Chondrocyte (in vitro differentiated cells): ENCODE measurements around the gene MAML1. TPM values are rescaled to one million over a fixed set of nuclear protein-coding genes. Genes with fewer than 3 reads are reported as not detected.

Experiments used
- DNase-seq: peaks from one replicate; pipeline ENCODE4 v3.0.0; 2021; ENCODE audit warnings: mixed read lengths, low spot score
- H3K27ac Mint-ChIP-seq: one replicate; pipeline ENCODE4 v1.8.0; 2021; ENCODE audit warnings: mild to moderate bottlenecking, moderate library complexity, mixed read lengths; ENCODE audit not compliant: unreplicated experiment
- H3K27me3 Mint-ChIP-seq: 2 replicates; pipeline ENCODE4 v1.8.0; 2021; ENCODE audit warnings: low read depth, mixed read lengths
- H3K36me3 Mint-ChIP-seq: 2 replicates; pipeline ENCODE4 v1.8.0; 2021; ENCODE audit warnings: low read depth, mixed read lengths
- H3K4me1 Mint-ChIP-seq: 2 replicates; pipeline ENCODE4 v1.8.0; 2021; ENCODE audit warnings: low read depth, mild to moderate bottlenecking, mixed read lengths
- H3K4me3 Mint-ChIP-seq: one replicate; pipeline ENCODE4 v1.8.0; 2021; ENCODE audit warnings: mild to moderate bottlenecking, moderate library complexity, mixed read lengths; ENCODE audit not compliant: unreplicated experiment
- H3K9me3 Mint-ChIP-seq: 2 replicates; pipeline ENCODE4 v1.8.0; 2021; ENCODE audit warnings: low read depth, mixed read lengths
- total RNA-seq: library from RNA; stranded (reverse); gene quantifications from 3 replicates; pipeline ENCODE4 v1.2.1, GENCODE V29; 2021
- TF ChIP-seq, protein P1 (sequence below): fragments of 200-600 bp; sonication (generic); IDR thresholded peaks from 2 replicates; pipeline ENCODE4 v1.5.0; 2021; ENCODE audit warnings: antibody characterized with exemption, mild to moderate bottlenecking, moderate library complexity

The MAML1 gene
- total RNA-seq, 1 donor from 2014 or later = 29.9 TPM

DNA sequence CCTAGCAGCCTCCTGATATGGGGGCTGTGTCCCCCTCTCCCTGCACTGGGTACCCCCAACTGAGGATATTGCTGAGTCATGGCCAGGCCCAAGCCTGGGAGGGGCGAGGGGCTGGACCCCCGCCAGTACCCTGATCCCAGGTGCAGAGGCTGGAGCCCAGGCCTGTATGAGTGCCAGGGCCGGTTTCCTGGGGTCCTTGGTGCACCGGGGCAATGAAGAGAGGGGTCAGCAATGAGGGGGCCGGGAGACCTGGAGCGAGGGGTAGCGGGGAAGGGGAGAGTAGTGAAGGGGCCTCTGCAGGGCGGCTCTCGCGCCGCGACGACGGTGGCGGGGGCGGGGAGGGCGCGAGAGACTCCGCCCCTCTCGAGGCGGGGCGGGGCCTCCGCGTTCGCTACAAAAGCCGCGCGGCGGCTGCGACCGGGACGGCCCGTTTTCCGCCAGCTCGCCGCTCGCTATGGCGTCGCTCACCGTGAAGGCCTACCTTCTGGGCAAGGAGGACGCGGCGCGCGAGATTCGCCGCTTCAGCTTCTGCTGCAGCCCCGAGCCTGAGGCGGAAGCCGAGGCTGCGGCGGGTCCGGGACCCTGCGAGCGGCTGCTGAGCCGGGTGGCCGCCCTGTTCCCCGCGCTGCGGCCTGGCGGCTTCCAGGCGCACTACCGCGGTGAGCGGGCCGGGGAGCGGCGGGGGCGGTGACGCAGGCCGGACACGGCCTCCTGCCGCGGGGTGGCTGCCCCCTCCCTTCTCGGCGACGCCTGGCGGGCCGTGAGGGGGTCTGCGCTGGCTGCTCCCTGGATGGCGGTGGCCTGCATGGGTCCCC, 88.1 kb downstream of the MAML1 start, which contains the start of gene SQSTM1:
Gene SQSTM1 (plus strand): TSS at position 423 of the 815 bp plus-strand sequence. CDS start 32 bp downstream, at position 455.
- Mint-ChIP-seq H3K9me3 (no peaks in the 10 kb centered on the region), H3K36me3 (peaks cover 16% of the 10 kb centered on the region), H3K27ac (peak within 1 kb of the TSS; percentile 98), H3K27me3 (no peaks in the 10 kb centered on the region), H3K4me3 (peak within 1 kb of the TSS; percentile 91), H3K4me1 (peaks cover 62% of the 10 kb centered on the region)
- TF ChIP-seq, protein P1, sequence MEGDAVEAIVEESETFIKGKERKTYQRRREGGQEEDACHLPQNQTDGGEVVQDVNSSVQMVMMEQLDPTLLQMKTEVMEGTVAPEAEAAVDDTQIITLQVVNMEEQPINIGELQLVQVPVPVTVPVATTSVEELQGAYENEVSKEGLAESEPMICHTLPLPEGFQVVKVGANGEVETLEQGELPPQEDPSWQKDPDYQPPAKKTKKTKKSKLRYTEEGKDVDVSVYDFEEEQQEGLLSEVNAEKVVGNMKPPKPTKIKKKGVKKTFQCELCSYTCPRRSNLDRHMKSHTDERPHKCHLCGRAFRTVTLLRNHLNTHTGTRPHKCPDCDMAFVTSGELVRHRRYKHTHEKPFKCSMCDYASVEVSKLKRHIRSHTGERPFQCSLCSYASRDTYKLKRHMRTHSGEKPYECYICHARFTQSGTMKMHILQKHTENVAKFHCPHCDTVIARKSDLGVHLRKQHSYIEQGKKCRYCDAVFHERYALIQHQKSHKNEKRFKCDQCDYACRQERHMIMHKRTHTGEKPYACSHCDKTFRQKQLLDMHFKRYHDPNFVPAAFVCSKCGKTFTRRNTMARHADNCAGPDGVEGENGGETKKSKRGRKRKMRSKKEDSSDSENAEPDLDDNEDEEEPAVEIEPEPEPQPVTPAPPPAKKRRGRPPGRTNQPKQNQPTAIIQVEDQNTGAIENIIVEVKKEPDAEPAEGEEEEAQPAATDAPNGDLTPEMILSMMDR = peak; percentile 61
- no peak for DNase-seq

DNA sequence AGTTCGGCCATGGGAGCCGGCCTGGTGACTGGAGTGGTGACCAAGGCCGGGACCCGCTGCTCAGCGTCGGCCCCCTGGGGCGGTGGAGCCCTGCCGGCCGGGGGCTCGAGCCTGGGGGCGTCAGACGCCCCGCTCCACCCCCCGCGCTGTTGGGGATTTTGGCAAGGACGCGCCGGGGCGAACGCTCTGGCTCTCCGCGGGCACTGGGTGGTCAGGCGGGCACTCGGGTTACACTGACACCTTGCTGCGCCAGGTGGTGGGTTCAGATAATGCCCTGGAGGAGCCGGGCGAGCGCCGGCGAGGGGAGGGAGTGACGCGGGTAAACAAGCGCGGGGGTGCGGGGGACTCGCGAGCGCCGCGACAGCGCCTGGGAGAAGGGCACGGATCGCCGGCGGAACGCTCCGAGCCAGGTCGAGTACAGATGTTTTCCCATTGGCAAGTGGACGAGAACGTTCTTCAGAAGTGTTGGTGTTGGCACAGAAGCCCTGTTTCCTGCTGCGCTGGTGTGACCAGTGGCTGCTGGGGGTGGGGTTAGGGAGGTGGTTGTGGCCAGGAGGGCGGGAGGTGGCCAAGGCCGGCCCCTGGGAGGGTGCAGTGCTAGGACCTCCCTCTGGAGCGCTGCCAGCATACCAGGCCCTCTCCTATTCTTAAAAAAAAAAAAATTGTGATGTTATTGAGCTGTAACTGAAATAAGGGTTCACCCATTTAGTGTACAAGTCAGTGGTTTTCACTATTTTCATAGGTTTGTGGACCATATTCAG, 88.9 kb downstream of the MAML1 start:
- Mint-ChIP-seq H3K27ac (peak overlapping the region; percentile 96), H3K36me3 (peaks cover 16% of the 10 kb centered on the region), H3K27me3 (no peaks in the 10 kb centered on the region), H3K4me3 (peak overlapping the region; percentile 91), H3K9me3 (no peaks in the 10 kb centered on the region), H3K4me1 (peaks cover 62% of the 10 kb centered on the region)
- peak; percentile 98 for DNase-seq
- TF ChIP-seq, protein P1 = peak; percentile 58

DNA sequence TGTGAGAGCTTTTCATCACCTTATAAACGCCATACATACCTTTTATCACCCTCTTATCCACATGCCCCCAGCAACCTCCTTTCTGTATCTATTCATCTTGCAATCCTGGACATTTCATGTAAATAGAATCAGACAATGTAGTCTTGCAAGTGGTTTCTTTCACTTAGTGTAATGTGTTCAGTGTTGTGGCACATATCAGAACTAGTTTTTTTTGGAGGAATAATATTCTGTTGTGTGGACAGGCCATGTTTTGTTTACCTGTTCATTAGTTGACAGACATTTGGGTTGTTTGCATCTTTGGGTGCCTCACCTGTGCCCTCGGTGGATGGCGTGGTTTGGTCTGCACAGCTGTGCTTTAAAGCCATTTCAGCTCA, 89.4 kb downstream of the MAML1 start:
- no peaks in the 10 kb centered on the region for H3K9me3 Mint-ChIP-seq
- no peak for DNase-seq
- TF ChIP-seq, protein P1 = no peak
- H3K27ac Mint-ChIP-seq = peak overlapping the region; percentile 96
- peaks cover 66% of the 10 kb centered on the region for H3K4me1 Mint-ChIP-seq
- H3K4me3 Mint-ChIP-seq = peak overlapping the region; percentile 91
- H3K27me3 Mint-ChIP-seq = no peaks in the 10 kb centered on the region
- peaks cover 20% of the 10 kb centered on the region for H3K36me3 Mint-ChIP-seq

DNA sequence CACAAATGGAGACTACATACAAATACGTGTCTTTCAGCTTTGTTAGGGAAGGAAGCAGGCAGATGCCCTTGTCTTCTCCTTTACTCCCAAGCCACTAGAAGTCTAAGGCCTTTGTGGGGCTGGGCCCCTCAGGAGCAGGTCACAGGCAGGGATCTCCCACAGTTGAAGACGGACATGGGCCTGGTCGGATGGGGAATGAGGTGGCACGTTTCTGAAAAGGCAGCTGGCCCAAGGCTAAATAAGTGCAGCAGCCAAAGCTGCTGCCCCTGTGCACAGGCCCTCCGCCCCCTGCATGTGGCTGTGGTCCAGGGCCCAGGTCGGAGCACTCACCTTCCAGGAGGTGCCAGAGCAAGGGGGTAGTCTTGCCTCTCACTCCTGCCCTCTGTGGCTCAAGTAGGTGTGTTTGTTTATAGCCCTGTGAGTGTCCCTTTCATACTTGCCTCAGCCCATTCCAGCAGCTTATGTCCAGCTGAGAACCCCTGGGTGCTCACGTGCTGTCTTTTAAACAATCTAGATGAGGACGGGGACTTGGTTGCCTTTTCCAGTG, 89.9 kb downstream of the MAML1 start:
- Mint-ChIP-seq H3K27me3 (no peaks in the 10 kb centered on the region), H3K9me3 (no peaks in the 10 kb centered on the region), H3K27ac (peak overlapping the region; percentile 96), H3K4me3 (peak overlapping the region; percentile 91), H3K36me3 (peaks cover 21% of the 10 kb centered on the region), H3K4me1 (peaks cover 66% of the 10 kb centered on the region)
- no peak for DNase-seq
- TF ChIP-seq, protein P1 = no peak
